ENCODE results near the gene LRCH3.

Gene LRCH3

GRCh38 chr3:197889204-197889930 lies 98.3 kb downstream of the LRCH3 start:
- Histone ChIP-seq H3K4me2 (no peak overlapping the region), H3K4me3 (IDR thresholded peaks at IDR 0.05; ENCODE audit: insufficient read depth, low read depth, low read length) (no peak overlapping the region), H3K4me1 (ENCODE audit: low read depth, poor library complexity, severe bottlenecking) (no peaks in the 10 kb centered on the region), H3K79me2 (ENCODE audit: insufficient read depth, low read depth) (no peaks in the 10 kb centered on the region), H3K27me3 (ENCODE audit: insufficient read depth, low read depth) (no peaks in the 10 kb centered on the region), H3K27ac (no peak overlapping the region), H2AFZ (ENCODE audit: low read depth) (no peak overlapping the region), H3K9ac (no peak overlapping the region), H4K20me1 (ENCODE audit: insufficient read depth) (no peaks in the 10 kb centered on the region), H3K36me3 (ENCODE audit: insufficient read depth) (no peaks in the 10 kb centered on the region)
- TF ChIP-seq CTCF (conservative IDR thresholded peaks at IDR 0.05; ENCODE audit: low read depth, low read length) = no peak

- H2AFZ ChIP-seq (ENCODE audit: low read depth) = no peak overlapping the region
Observed at GRCh38 chr3:197890693-197891092, 99.6 kb downstream of the LRCH3 start.

GRCh38 chr3:197892162-197892561 lies 101.1 kb downstream of the LRCH3 start:
- H4K20me1 ChIP-seq (ENCODE audit: insufficient read depth) = no peaks in the 10 kb centered on the region
- H3K79me2 ChIP-seq (ENCODE audit: insufficient read depth, low read depth) = no peaks in the 10 kb centered on the region
- H3K36me3 ChIP-seq (ENCODE audit: insufficient read depth) = no peaks in the 10 kb centered on the region
- H3K4me3 ChIP-seq (IDR thresholded peaks at IDR 0.05; ENCODE audit: insufficient read depth, low read depth, low read length) = no peak overlapping the region
- H3K4me1 ChIP-seq (ENCODE audit: low read depth, poor library complexity, severe bottlenecking) = no peaks in the 10 kb centered on the region
- no peak overlapping the region for H2AFZ ChIP-seq (ENCODE audit: low read depth)
- H3K4me2 ChIP-seq = no peak overlapping the region
- no peak overlapping the region for H3K9ac ChIP-seq
- no peak for TF ChIP-seq CTCF (conservative IDR thresholded peaks at IDR 0.05; ENCODE audit: low read depth, low read length)
- no peaks in the 10 kb centered on the region for H3K27me3 ChIP-seq (ENCODE audit: insufficient read depth, low read depth)
- no peak overlapping the region for H3K27ac ChIP-seq

More at GRCh38 chr3:197890693-197891092, 99.6 kb downstream of the LRCH3 start:
- no peak overlapping the region for H3K27ac ChIP-seq
- H3K27me3 ChIP-seq (ENCODE audit: insufficient read depth, low read depth) = no peaks in the 10 kb centered on the region
- no peak overlapping the region for H3K9ac ChIP-seq
- no peak for TF ChIP-seq CTCF (conservative IDR thresholded peaks at IDR 0.05; ENCODE audit: low read depth, low read length)
- no peaks in the 10 kb centered on the region for H3K4me1 ChIP-seq (ENCODE audit: low read depth, poor library complexity, severe bottlenecking)
- no peaks in the 10 kb centered on the region for H3K79me2 ChIP-seq (ENCODE audit: insufficient read depth, low read depth)
- no peaks in the 10 kb centered on the region for H3K36me3 ChIP-seq (ENCODE audit: insufficient read depth)
- no peak overlapping the region for H3K4me2 ChIP-seq
- H3K4me3 ChIP-seq (IDR thresholded peaks at IDR 0.05; ENCODE audit: insufficient read depth, low read depth, low read length) = no peak overlapping the region
- no peaks in the 10 kb centered on the region for H4K20me1 ChIP-seq (ENCODE audit: insufficient read depth)

- Histone ChIP-seq H3K27me3 (ENCODE audit: insufficient read depth, low read depth) (no peaks in the 10 kb centered on the region), H3K4me2 (no peak overlapping the region), H2AFZ (ENCODE audit: low read depth) (no peak overlapping the region), H3K36me3 (ENCODE audit: insufficient read depth) (no peaks in the 10 kb centered on the region), H3K4me3 (IDR thresholded peaks at IDR 0.05; ENCODE audit: insufficient read depth, low read depth, low read length) (no peak overlapping the region), H3K27ac (no peak overlapping the region), H4K20me1 (ENCODE audit: insufficient read depth) (no peaks in the 10 kb centered on the region), H3K79me2 (ENCODE audit: insufficient read depth, low read depth) (no peaks in the 10 kb centered on the region), H3K4me1 (ENCODE audit: low read depth, poor library complexity, severe bottlenecking) (no peaks in the 10 kb centered on the region), H3K9ac (no peak overlapping the region)
- TF ChIP-seq CTCF (conservative IDR thresholded peaks at IDR 0.05; ENCODE audit: low read depth, low read length) = no peak
Observed at GRCh38 chr3:197896421-197896820, 105.4 kb downstream of the LRCH3 start.

All from KMS-11 (cell line).